GM12864 (cell line): Measurements from ENCODE around the gene AP2B1.

Experiments used
- DNase-seq: peaks from one replicate; pipeline ENCODE4 v3.0.0-alpha.2; 2011; ENCODE audit warnings: low read depth
- H3K4me3 ChIP-seq: 2 replicates; pipeline ENCODE4 v1.5.1; 2011; ENCODE audit warnings: mild to moderate bottlenecking, low read depth, low read length, control low read depth
- CTCF ChIP-seq: IDR thresholded peaks from 2 replicates; pipeline ENCODE4 v1.5.1; 2011; ENCODE audit warnings: low read depth, mild to moderate bottlenecking, moderate library complexity, low read length, control low read depth, inconsistent platforms; ENCODE audit errors: missing control alignments

The AP2B1 gene

GRCh38 chr17:35769895-35770486 is 182.9 kb downstream of the AP2B1 start:
- no peak overlapping the region for H3K4me3 ChIP-seq
- TF ChIP-seq CTCF, result peak; percentile 28
- no peak for DNase-seq

GRCh38 chr17:35773129-35773528 is 186.0 kb downstream of the AP2B1 start:
- no peak for TF ChIP-seq CTCF
- no peak for DNase-seq
- H3K4me3 ChIP-seq, result no peak overlapping the region

GRCh38 chr17:35773679-35774425 is 186.7 kb downstream of the AP2B1 start:
- H3K4me3 ChIP-seq, result no peak overlapping the region
- DNase-seq, result no peak
- no peak for TF ChIP-seq CTCF

GRCh38 chr17:35774499-35774898 is 187.4 kb downstream of the AP2B1 start:
- no peak overlapping the region for H3K4me3 ChIP-seq
- no peak for DNase-seq
- no peak for TF ChIP-seq CTCF

GRCh38 chr17:35775039-35775438 is 187.9 kb downstream of the AP2B1 start:
- TF ChIP-seq CTCF, result no peak
- no peak overlapping the region for H3K4me3 ChIP-seq

GRCh38 chr17:35775583-35775982 is 188.5 kb downstream of the AP2B1 start:
- no peak overlapping the region for H3K4me3 ChIP-seq
- no peak for TF ChIP-seq CTCF
- no peak for DNase-seq

More at GRCh38 chr17:35775039-35775438, 187.9 kb downstream of the AP2B1 start:
- DNase-seq, result no peak
